Thyroid gland (tissue), 4 donors: ENCODE results near the gene ZBP1.

Source experiments
- POLR2A ChIP-seq, 2 donors: fragments of 450-650 bp; IDR thresholded peaks; one replicate each; pipeline ENCODE4 v1.6.1; 2017; ENCODE audit warnings: antibody characterized with exemption in 2 of 2, mild to moderate bottlenecking in 2 of 2, moderate library complexity in 1 of 2
- TF ChIP-seq, protein P1 (sequence below), 6 experiments: fragments of 200-600 bp in 3 of 6; fragments of 450-650 bp in 3 of 6; sonication (generic) in 3 of 6; IDR thresholded peaks; one replicate each; pipeline ENCODE4 v1.5.1; 2016 to 2019; ENCODE audit warnings: antibody characterized with exemption in 6 of 6, mild to moderate bottlenecking in 2 of 6, inconsistent platforms in 1 of 6, moderate library complexity in 1 of 6

DNA sequence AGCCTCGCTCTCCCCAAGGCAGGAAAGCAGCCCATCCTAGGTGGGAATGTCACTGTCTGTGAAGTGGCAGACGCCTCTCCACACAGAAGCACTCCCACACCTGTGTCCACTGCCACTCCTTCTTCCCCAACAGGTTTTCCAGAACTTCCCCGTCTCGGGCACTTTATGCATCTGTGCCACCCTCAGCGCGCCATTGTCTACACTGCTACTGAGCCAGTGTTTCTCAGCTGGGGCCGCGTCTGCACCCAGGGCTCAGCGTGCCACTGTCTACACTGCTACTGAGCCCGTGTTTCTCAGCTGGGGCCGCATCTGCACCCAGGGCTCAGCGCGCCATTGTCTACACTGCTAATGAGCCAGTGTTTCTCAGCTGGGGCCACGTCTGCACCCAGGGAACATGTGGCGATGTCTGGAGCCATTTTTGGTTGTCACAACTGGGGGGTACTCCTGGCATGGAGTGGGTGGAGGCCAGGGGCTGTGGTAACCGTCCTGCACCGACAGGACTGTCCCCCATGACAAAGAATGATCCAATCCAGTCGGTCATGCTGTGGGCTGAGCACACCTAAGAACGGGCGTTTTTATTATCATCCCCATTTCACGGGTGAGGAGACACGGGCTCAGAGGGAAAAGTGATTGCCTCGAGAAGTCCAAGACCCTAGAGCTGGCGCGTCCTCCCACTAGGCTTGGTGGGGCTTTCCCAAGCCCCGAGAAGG is 41.7 kb upstream of the ZBP1 start:
- TF ChIP-seq, protein P1, sequence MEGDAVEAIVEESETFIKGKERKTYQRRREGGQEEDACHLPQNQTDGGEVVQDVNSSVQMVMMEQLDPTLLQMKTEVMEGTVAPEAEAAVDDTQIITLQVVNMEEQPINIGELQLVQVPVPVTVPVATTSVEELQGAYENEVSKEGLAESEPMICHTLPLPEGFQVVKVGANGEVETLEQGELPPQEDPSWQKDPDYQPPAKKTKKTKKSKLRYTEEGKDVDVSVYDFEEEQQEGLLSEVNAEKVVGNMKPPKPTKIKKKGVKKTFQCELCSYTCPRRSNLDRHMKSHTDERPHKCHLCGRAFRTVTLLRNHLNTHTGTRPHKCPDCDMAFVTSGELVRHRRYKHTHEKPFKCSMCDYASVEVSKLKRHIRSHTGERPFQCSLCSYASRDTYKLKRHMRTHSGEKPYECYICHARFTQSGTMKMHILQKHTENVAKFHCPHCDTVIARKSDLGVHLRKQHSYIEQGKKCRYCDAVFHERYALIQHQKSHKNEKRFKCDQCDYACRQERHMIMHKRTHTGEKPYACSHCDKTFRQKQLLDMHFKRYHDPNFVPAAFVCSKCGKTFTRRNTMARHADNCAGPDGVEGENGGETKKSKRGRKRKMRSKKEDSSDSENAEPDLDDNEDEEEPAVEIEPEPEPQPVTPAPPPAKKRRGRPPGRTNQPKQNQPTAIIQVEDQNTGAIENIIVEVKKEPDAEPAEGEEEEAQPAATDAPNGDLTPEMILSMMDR (IDR thresholded peaks at IDR 0.05) = no peak
- TF ChIP-seq POLR2A (IDR thresholded peaks at IDR 0.05) = no peak
